GM12891 (cell line): ENCODE data around the gene SYT1.
A peak's percentile ranks its signal among the peaks of the same experiment; 100 is the strongest.

ENCODE experiments used
- DNase-seq: peaks from one replicate; pipeline ENCODE4 v3.0.0; 2011; ENCODE audit warnings: low spot score; ENCODE audit not compliant: insufficient read length
- FAIRE-seq: peaks from 2 replicates; lab custom pipeline; 2011; peaks lifted over from hg19 to GRCh38; lab: Jason Lieb, UNC
- PAX5 ChIP-seq: IDR thresholded peaks from 2 replicates; pipeline ENCODE4 v1.6.1; 2011; ENCODE audit warnings: low read length, moderate library complexity, mild to moderate bottlenecking; ENCODE audit not compliant: insufficient read depth, severe bottlenecking
- POLR2A ChIP-seq: IDR thresholded peaks from 2 replicates; pipeline ENCODE4 v1.6.1; 2011; ENCODE audit warnings: low read depth, low read length, control low read depth
- POLR2AphosphoS5 ChIP-seq: IDR thresholded peaks from 2 replicates; pipeline ENCODE4 v1.6.1; 2011; ENCODE audit warnings: low read depth, low read length, control low read depth
- POU2F2 ChIP-seq: IDR thresholded peaks from 2 replicates; pipeline ENCODE4 v1.6.1; 2011; ENCODE audit warnings: low read depth, mild to moderate bottlenecking, control low read depth, low read length, moderate library complexity
- SPI1 ChIP-seq: IDR thresholded peaks from 2 replicates; pipeline ENCODE4 v1.6.1; 2011; ENCODE audit warnings: low read depth, low read length, control low read depth
- TAF1 ChIP-seq: IDR thresholded peaks from 2 replicates; pipeline ENCODE4 v1.6.1; 2011; ENCODE audit warnings: low read depth, low read length, control low read depth

SYT1 gene

DNA sequence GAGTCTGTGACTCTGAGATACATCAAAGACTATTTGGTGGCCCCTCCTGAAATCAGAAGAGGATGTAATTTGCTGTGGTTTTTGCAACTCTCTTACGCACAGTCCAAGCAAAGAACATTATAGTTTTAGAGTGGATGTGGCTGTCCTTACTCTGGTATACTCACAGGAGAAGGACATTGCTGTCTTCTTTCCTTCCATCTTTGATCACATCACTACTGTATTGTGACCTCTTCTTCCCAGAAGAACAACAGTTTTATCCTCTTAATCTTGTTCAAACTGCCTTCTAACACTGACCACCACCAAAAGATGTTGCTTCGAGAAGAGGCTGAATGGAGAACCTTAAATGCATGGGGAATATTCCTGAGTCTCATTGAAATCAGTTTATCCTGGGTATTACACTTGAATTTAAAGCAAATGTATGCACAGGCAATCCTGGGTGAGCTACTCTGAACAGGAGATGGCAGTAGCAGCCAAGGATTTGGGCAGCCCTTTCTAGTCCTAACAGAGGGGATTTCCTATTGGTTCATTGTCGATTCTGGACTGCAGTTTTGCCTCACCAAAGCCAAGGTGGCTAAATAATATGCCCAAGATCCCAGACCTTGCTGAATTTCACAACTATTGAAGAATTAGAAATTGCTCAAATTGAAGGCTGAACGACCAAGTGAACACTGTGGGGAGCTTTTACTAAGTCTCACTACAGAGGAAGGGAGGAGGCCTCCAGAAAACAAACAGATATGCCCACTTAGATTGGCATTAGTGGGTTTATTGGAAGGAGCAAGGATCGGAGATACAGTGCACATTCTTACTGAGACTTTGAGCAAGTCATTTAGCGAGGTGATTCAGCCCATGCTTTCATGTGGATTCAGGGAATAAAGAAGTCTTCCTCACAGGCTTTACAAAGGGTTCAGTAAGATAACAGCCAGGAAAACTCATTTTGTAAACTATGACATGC lies 543.4 kb downstream of the SYT1 start:
- DNase-seq (no peak), FAIRE-seq (peak; percentile 31)
- no peak for TF ChIP-seq PAX5
- TF ChIP-seq POU2F2: no peak
- no peak for TF ChIP-seq SPI1
- TF ChIP-seq POLR2AphosphoS5: no peak
- TF ChIP-seq TAF1: no peak
- TF ChIP-seq POLR2A: no peak

DNA sequence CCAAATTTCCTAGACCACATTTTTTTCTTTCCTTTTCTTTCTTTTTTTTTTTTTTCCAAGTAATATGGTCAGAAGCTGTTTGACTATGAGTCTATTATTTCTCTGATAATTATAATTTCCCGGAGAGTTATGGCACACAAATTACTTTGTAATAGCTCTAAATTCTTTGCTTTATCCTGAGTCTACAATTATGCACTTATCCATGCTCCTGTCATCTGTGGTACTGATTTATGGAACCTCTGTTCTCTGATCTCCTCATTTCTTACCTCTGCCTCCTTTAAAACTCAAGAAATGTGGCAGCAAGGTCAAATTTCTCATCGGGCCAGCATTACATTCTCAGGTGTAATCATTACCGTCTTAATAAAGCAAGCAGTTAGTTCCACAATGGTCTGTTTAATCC lies 544.1 kb downstream of the SYT1 start:
- TF ChIP-seq POLR2A (no peak), POU2F2 (no peak), POLR2AphosphoS5 (no peak), TAF1 (no peak), SPI1 (no peak), PAX5 (no peak)
- no peak for FAIRE-seq

DNA sequence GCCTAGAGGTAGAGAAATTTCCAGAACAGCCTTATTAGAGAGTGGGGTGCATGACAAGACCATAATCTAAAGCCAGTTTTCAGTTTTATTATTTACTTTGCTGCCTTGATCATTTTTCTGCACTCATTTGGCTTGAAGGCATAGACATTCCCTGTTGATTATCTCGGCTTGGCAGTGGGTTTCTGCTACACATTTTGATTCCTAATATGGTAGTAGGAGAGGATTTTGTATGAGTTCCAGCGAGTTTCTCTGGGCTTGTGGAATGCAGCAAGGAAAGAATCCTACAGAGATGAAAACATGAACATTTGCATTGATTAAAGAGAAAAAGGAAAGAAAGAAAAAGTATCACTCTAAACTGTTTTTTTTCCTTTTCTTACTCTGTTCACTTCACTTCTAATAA lies 545.0 kb downstream of the SYT1 start:
- DNase-seq: no peak
- FAIRE-seq: no peak
- TF ChIP-seq POLR2AphosphoS5 (no peak), SPI1 (no peak), POLR2A (no peak), TAF1 (no peak), PAX5 (no peak), POU2F2 (no peak)

More for the DNA sequence above, 544.1 kb downstream of the SYT1 start:
- no peak for DNase-seq

- FAIRE-seq: no peak
- DNase-seq: no peak
- TF ChIP-seq POLR2A (no peak), PAX5 (no peak), POU2F2 (no peak), SPI1 (no peak), POLR2AphosphoS5 (no peak), TAF1 (no peak)
Observed at GRCh38 chr12:79411791-79412190, 547.2 kb downstream of the SYT1 start.

- DNase-seq (no peak), FAIRE-seq (no peak)
- TF ChIP-seq POLR2A (no peak), POLR2AphosphoS5 (no peak), TAF1 (no peak), PAX5 (no peak), SPI1 (no peak), POU2F2 (no peak)
Observed at GRCh38 chr12:79413796-79414195, 549.2 kb downstream of the SYT1 start.

- FAIRE-seq (no peak), DNase-seq (no peak)
- TF ChIP-seq POLR2AphosphoS5: no peak
- TF ChIP-seq POLR2A: no peak
Observed at GRCh38 chr12:79414252-79414651, 549.7 kb downstream of the SYT1 start.

- TF ChIP-seq POLR2AphosphoS5 (no peak), PAX5 (no peak), TAF1 (no peak), POU2F2 (no peak), POLR2A (no peak), SPI1 (no peak)
- no peak for FAIRE-seq
- no peak for DNase-seq
Observed at GRCh38 chr12:79415321-79415720, 550.7 kb downstream of the SYT1 start.

GRCh38 chr12:79415746-79416435 lies 551.3 kb downstream of the SYT1 start:
- no peak for DNase-seq

GRCh38 chr12:79420146-79420618 lies 555.6 kb downstream of the SYT1 start:
- TF ChIP-seq POU2F2 (no peak), PAX5 (no peak), SPI1 (no peak), POLR2A (no peak), POLR2AphosphoS5 (no peak), TAF1 (no peak)
- DNase-seq (no peak), FAIRE-seq (no peak)

More at GRCh38 chr12:79415746-79416435, 551.3 kb downstream of the SYT1 start:
- no peak for TF ChIP-seq POLR2AphosphoS5
- no peak for FAIRE-seq

DNA sequence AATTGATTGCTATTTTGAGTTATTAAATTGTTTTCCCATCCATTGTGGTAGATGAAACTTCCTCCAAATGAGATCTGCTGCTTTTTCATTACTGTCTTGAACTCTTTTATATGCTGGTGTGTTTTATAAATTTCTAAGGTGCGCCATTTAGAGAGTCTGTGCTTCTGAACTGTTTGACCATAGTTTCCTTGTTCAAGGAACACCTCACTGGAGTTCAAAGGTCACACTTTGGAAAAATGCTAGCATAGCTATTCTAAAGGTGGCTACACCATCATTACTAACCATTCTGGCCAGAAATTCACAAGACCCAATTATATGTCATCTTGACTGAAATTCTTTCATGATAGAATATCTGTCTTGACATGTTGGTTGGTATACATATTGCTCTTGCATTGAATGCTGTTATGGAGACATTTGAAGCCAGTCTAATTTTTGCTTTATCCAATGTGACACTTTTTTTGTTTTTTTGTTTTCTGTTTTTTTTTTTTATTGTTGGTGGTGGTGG lies 556.7 kb downstream of the SYT1 start:
- TF ChIP-seq PAX5 (no peak), TAF1 (no peak), POLR2A (no peak), SPI1 (no peak), POLR2AphosphoS5 (no peak), POU2F2 (no peak)
- FAIRE-seq (no peak), DNase-seq (no peak)
